ENCODE measurements around the gene FAM221A. TPM values are rescaled to one million over a fixed set of nuclear protein-coding genes. Genes with fewer than 3 reads are reported as not detected.

Gene FAM221A
- total and polyA plus RNA-seq, 4 donors: 2.8 to 12.0 (median 5.4) TPM

GRCh38 chr7:23713285-23714149 lies 33.5 kb downstream of the FAM221A start:
- TF ChIP-seq GABPA (IDR thresholded peaks at IDR 0.05 in 1 of 2, conservative IDR thresholded peaks at IDR 0.05 in 1 of 2) (no peak), REST (IDR thresholded peaks at IDR 0.05) (no peak), RAD21 (IDR thresholded peaks at IDR 0.05) (no peak), SP1 (IDR thresholded peaks at IDR 0.05) (no peak), JUND (IDR thresholded peaks at IDR 0.05) (no peak), FOXA1 (IDR thresholded peaks at IDR 0.05) (no peak), EGR1 (IDR thresholded peaks at IDR 0.05; ENCODE audit: low read depth in 2 of 2) (no peak), RXRA (IDR thresholded peaks at IDR 0.05) (no peak), HNF4A (conservative IDR thresholded peaks at IDR 0.05) (no peak), NR2F2 (IDR thresholded peaks at IDR 0.05) (no peak), ATF3 (IDR thresholded peaks at IDR 0.05) (no peak), TAF1 (conservative IDR thresholded peaks at IDR 0.05) (no peak), YY1 (IDR thresholded peaks at IDR 0.05) (no peak), HNF4G (IDR thresholded peaks at IDR 0.05) (no peak), FOXA2 (IDR thresholded peaks at IDR 0.05) (no peak)
- TF ChIP-seq, protein P1, sequence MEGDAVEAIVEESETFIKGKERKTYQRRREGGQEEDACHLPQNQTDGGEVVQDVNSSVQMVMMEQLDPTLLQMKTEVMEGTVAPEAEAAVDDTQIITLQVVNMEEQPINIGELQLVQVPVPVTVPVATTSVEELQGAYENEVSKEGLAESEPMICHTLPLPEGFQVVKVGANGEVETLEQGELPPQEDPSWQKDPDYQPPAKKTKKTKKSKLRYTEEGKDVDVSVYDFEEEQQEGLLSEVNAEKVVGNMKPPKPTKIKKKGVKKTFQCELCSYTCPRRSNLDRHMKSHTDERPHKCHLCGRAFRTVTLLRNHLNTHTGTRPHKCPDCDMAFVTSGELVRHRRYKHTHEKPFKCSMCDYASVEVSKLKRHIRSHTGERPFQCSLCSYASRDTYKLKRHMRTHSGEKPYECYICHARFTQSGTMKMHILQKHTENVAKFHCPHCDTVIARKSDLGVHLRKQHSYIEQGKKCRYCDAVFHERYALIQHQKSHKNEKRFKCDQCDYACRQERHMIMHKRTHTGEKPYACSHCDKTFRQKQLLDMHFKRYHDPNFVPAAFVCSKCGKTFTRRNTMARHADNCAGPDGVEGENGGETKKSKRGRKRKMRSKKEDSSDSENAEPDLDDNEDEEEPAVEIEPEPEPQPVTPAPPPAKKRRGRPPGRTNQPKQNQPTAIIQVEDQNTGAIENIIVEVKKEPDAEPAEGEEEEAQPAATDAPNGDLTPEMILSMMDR (IDR thresholded peaks at IDR 0.05; ENCODE audit: low read depth, low read length, missing input control): no peak
- TF ChIP-seq, protein P2, sequence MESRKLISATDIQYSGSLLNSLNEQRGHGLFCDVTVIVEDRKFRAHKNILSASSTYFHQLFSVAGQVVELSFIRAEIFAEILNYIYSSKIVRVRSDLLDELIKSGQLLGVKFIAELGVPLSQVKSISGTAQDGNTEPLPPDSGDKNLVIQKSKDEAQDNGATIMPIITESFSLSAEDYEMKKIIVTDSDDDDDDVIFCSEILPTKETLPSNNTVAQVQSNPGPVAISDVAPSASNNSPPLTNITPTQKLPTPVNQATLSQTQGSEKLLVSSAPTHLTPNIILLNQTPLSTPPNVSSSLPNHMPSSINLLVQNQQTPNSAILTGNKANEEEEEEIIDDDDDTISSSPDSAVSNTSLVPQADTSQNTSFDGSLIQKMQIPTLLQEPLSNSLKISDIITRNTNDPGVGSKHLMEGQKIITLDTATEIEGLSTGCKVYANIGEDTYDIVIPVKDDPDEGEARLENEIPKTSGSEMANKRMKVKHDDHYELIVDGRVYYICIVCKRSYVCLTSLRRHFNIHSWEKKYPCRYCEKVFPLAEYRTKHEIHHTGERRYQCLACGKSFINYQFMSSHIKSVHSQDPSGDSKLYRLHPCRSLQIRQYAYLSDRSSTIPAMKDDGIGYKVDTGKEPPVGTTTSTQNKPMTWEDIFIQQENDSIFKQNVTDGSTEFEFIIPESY (IDR thresholded peaks at IDR 0.05): no peak
- TF ChIP-seq, protein P3, sequence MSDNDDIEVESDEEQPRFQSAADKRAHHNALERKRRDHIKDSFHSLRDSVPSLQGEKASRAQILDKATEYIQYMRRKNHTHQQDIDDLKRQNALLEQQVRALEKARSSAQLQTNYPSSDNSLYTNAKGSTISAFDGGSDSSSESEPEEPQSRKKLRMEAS (IDR thresholded peaks at IDR 0.05): no peak
- Histone ChIP-seq H3K27ac (ENCODE audit: low read depth in 1 of 2, low read length in 2 of 2) (no peak overlapping the region), H3K36me3 (ENCODE audit: control insufficient read depth in 4 of 4, insufficient read depth in 3 of 4, low read depth in 1 of 4, low read length in 3 of 4) (no peaks in the 10 kb centered on the region), H3K4me1 (ENCODE audit: control insufficient read depth in 4 of 4, insufficient read depth in 4 of 4, low read length in 3 of 4) (no peaks in the 10 kb centered on the region), H3K4me3 (ENCODE audit: low read depth in 1 of 3, low read length in 3 of 3) (no peak overlapping the region), H3K27me3 (ENCODE audit: control insufficient read depth in 4 of 4, insufficient read depth in 4 of 4, low read length in 3 of 4) (no peaks in the 10 kb centered on the region), H3K9me3 (ENCODE audit: control insufficient read depth in 4 of 4, low read length in 3 of 4) (no peaks in the 10 kb centered on the region), H3K9ac (ENCODE audit: low read depth in 1 of 2, low read length in 2 of 2) (no peak overlapping the region)
- 85% methylated on average over 6 of the region's 6 CpGs for WGBS
- no peak for DNase-seq (ENCODE audit: low spot score)
